GM21390 (cell line): ENCODE data around the gene GABBR1.

Experiments
- ATAC-seq: cut with Tn5 transposase; IDR thresholded peaks from one replicate; pipeline ENCODE4 v1.9.1; 2021; ENCODE audit not compliant: unreplicated experiment

The GABBR1 gene

GRCh38 chr6:29653452-29654038 lies 20.6 kb upstream of the GABBR1 start:
- ATAC-seq: no peak

- no peak for ATAC-seq
Measured at GRCh38 chr6:29652198-29652584, 19.2 kb upstream of the GABBR1 start.

GRCh38 chr6:29651413-29652197 lies 18.6 kb upstream of the GABBR1 start:
- ATAC-seq: no peak

GRCh38 chr6:29649701-29650673 lies 17.0 kb upstream of the GABBR1 start:
- ATAC-seq: peak; percentile 95

- no peak for ATAC-seq
Measured at GRCh38 chr6:29647927-29648642, 15.1 kb upstream of the GABBR1 start.

GRCh38 chr6:29641430-29642148 lies 8.6 kb upstream of the GABBR1 start:
- ATAC-seq: no peak

GRCh38 chr6:29637247-29637646 lies 4.3 kb upstream of the GABBR1 start:
- no peak for ATAC-seq

GRCh38 chr6:29633534-29633905 lies 537 bp upstream of the GABBR1 start:
- ATAC-seq: peak; percentile 5

- peak; percentile 35 for ATAC-seq
Measured at GRCh38 chr6:29631860-29632731, 887 bp downstream of the GABBR1 start.

GRCh38 chr6:29631209-29631810 lies 1.7 kb downstream of the GABBR1 start:
- ATAC-seq: no peak

GRCh38 chr6:29630315-29630714 lies 2.7 kb downstream of the GABBR1 start:
- no peak for ATAC-seq

GRCh38 chr6:29629571-29629970 lies 3.4 kb downstream of the GABBR1 start:
- no peak for ATAC-seq

GRCh38 chr6:29628419-29629281 lies 4.3 kb downstream of the GABBR1 start:
- ATAC-seq: no peak

- ATAC-seq: no peak
Measured at GRCh38 chr6:29627755-29628418, 5.1 kb downstream of the GABBR1 start.

- no peak for ATAC-seq
Measured at GRCh38 chr6:29626948-29627754, 5.8 kb downstream of the GABBR1 start.

- no peak for ATAC-seq
Measured at GRCh38 chr6:29625337-29625930, 7.5 kb downstream of the GABBR1 start.
